ENCODE data around the gene MYL5.

MYL5 gene

DNA sequence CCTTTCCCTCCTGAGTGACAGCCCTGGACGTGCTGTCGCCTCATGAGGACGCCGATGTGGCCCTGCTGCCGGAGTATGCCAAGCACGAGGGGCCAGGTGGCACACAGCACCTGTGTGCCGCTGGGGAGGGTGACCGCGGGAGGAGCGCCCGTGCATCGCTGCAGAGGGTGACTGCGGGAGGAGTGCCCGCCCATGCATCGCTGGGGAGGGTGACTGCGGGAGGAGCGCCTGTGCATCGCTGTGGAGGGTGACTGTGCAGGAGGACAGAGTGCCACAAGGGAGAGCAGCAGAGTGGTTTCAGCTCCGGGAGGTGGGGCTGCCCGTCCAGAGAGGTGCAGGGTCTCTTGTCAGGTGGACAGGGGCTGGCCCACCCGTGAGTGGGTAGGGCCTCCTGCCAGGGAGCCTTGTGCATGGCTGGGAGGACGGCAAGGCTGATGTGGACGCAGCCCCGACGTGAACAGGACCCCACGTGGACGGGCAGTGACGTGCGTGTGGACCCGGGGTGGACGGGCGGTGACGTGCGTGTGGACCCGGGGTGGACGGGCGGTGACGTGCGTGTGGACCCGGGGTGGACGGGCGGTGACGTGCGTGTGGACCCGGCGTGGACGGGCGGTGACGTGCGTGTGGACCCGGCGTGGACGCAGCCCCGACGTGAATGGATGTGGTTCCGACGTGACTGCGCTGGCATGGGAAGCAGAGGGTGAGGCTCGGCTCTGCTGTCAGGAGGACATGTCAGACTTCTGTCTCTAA is 45.9 kb downstream of the MYL5 start:
- no peak for DNase-seq
- H3K27me3 Mint-ChIP-seq: no peaks in the 10 kb centered on the region
- H3K4me3 Mint-ChIP-seq: no peak overlapping the region
- H3K36me3 Mint-ChIP-seq: peaks cover 35% of the 10 kb centered on the region
- H3K9me3 Mint-ChIP-seq: peaks cover 9% of the 10 kb centered on the region
- CTCF ChIA-PET: no interaction called here
- no peaks in the 10 kb centered on the region for H3K4me1 Mint-ChIP-seq
- no peak overlapping the region for H3K27ac Mint-ChIP-seq

DNA sequence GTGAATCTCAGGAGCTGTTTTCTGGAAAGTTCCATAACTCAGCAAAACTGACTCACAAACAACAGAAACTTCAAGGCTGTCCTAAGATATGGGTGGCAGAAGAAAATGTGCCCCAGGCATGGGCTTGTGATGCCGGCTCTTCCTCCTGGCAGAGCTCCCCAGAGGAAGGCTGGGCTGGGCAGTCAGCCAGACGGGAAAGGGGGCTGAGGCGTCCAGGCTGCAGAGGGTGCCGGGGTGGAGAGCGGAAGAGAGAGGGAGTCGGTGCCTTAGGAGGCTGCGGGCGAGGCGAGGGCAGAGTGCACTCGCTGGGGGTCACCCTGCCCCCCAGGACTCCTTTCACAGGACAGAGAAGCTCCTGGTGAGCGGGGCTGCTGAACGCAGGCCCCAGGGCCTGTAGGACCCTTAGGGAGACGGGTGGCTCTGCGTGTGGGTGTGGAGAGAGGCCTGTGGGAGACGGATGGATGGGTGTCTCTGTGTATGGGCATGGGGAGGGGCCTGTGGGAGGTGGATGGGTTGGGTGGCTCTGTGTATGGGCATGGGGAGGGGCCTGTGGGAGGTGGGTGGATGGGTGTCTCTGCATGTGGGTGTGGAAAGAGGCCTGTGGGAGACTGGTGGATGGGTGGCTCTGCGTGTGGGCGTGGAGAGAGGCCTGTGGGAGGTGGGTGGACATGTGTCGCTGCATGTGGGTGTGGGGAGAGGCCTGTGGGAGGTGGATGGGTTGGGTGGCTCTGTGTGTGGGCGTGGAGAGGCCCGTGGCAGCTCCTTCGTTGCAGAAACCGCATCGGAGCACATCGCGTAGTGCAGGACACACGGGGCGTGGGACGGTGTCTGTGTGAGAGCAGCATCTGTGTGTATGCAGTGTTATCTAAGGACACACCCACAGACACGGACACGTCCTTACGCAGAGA is 47.2 kb downstream of the MYL5 start:
- no peaks in the 10 kb centered on the region for H3K4me1 Mint-ChIP-seq
- no peak for DNase-seq
- H3K36me3 Mint-ChIP-seq: peaks cover 35% of the 10 kb centered on the region
- H3K9me3 Mint-ChIP-seq: peaks cover 9% of the 10 kb centered on the region
- H3K4me3 Mint-ChIP-seq: no peak overlapping the region
- CTCF ChIA-PET: no interaction called here
- H3K27ac Mint-ChIP-seq: no peak overlapping the region
- H3K27me3 Mint-ChIP-seq: no peaks in the 10 kb centered on the region

DNA sequence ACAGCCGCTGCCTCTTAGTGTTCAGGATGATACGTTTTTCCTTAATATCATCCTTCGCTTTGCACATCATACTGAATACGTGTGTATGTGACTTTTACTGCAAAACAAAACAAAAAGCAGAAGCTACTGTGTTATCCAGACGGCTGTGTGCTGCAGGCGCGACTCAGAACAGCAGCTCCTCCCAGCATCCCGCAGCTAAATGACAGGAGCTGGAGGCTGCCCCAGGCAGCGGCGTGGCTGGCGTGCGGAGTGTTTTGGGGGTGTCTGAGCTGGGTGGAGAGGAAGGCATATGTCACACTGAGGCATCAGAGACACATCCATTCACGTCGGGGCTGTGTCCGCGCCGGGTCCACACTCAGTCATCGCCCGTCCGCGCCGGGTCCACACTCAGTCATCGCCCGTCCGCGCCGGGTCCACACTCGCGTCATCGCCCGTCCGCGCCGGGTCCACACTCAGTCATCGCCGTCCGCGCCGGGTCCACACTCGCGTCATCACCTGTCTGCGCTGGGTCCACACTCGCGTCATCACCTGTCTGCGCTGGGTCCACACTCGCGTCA is 47.9 kb downstream of the MYL5 start:
- DNase-seq: no peak
- Mint-ChIP-seq H3K36me3 (peaks cover 37% of the 10 kb centered on the region), H3K27ac (no peak overlapping the region), H3K27me3 (no peaks in the 10 kb centered on the region), H3K4me1 (no peaks in the 10 kb centered on the region), H3K9me3 (peaks cover 9% of the 10 kb centered on the region), H3K4me3 (no peak overlapping the region)
- CTCF ChIA-PET: no interaction called here

DNA sequence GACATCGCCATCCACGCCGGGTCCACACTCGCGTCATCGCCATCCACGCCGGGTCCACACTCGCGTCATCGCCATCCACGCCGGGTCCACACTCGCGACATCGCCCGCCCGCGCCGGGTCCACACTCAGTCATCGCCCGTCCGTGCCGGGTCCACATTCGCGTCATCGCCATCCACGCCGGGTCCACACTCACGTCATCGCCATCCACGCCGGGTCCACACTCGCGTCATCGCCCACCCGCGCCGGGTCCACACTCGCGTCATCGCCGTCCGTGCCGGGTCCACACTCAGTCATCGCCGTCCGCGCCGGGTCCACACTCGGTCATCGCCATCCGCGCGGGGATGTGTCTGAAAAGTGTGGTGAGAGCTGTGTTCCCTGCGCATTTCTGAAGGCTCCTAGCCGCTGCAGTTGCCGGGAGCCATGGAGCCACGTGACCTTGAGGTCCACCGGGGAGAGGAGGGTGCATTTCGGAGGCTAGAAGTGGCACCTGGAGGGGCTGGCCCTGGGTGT is 48.6 kb downstream of the MYL5 start:
- Mint-ChIP-seq H3K4me3 (no peak overlapping the region), H3K4me1 (no peaks in the 10 kb centered on the region), H3K27me3 (no peaks in the 10 kb centered on the region), H3K36me3 (peaks cover 37% of the 10 kb centered on the region), H3K27ac (no peak overlapping the region), H3K9me3 (peaks cover 9% of the 10 kb centered on the region)
- CTCF ChIA-PET: no interaction called here
- DNase-seq: no peak

DNA sequence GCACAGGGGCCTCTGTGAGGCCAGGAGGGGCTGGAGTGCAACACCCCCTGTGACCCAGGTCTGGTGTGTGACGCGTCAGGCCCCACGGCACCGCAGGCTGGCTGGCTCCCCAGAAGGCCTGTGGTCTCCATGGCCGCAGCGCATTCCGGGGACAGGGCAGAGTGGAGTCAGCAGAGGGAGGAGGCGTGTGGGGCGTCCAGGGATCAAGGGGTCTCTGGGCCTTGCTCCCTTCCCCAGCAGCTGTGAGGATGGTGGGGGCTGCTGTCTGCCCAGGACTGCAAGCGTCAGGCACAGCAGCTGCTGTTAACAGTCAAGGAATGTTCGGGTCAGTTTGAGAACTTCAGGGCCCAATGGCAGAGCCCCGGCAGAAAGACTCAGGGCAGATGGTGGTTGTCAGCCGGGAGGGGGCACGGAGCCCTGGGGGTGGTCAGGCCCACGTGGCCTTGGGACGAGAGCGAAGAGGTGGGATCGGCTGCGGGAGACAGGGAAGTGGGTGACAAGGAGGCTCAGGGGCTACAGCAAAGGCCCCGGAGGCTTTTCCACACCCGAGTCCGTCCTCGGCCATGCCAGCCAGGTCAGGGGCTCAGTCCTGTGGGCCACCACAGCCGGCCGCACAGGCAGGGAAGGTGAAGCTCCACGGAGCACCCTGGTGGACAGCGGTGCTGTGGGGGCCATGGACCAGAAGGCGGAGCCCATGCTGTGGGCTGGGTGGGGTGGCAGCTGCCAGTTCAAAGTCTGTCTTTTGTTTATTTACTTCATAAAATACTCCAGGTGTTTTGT is 49.6 kb downstream of the MYL5 start:
- no peaks in the 10 kb centered on the region for H3K4me1 Mint-ChIP-seq
- H3K9me3 Mint-ChIP-seq: peaks cover 9% of the 10 kb centered on the region
- H3K36me3 Mint-ChIP-seq: peaks cover 37% of the 10 kb centered on the region
- H3K27me3 Mint-ChIP-seq: no peaks in the 10 kb centered on the region
- CTCF ChIA-PET: no interaction called here
- no peak overlapping the region for H3K27ac Mint-ChIP-seq
- no peak overlapping the region for H3K4me3 Mint-ChIP-seq
- no peak for DNase-seq

DNA sequence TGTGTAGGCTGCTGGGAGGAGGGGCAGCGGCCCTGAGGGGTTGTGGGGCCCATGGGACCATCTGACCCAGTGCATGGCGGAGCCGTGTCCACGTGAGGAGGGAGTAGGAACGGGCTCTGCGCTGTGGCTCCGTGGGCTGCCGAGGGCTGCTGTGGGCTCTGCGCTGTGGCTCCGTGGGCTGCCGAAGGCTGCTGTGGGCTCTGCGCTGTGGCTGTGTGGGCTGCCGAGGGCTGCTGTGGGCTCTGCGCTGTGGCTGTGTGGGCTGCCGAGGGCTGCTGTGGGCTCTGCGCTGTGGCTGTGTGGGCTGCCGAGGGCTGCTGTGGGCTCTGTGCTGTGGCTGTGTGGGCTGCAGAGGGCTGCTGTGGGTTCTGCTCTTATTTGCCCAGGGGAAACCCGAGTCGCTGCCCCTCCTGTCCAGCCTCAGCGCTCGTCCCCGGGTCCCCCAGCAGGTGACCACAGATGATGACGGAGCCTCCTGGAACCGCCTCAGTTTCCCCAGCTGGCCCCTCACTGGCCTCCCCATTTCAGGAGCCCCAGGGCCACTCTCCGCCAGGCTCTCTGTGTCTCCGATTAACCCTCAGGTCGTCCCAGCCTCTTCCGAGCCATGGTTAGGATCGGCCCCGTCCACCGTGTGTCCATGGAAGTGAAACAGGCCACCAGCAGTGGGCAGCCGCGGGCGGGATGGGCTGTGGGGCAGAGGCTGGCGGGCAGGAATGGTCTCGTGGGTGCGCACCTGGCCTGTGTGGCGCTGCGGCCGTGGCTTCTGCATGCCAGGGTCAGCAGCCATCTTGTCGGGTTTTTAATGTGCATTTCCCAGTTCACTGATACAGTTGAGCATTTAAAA is 51.3 kb downstream of the MYL5 start:
- Mint-ChIP-seq H3K4me1 (no peaks in the 10 kb centered on the region), H3K27me3 (no peaks in the 10 kb centered on the region), H3K36me3 (peaks cover 35% of the 10 kb centered on the region), H3K9me3 (peaks cover 4% of the 10 kb centered on the region), H3K4me3 (no peak overlapping the region), H3K27ac (no peak overlapping the region)
- DNase-seq: no peak
- CTCF ChIA-PET: no interaction called here

DNA sequence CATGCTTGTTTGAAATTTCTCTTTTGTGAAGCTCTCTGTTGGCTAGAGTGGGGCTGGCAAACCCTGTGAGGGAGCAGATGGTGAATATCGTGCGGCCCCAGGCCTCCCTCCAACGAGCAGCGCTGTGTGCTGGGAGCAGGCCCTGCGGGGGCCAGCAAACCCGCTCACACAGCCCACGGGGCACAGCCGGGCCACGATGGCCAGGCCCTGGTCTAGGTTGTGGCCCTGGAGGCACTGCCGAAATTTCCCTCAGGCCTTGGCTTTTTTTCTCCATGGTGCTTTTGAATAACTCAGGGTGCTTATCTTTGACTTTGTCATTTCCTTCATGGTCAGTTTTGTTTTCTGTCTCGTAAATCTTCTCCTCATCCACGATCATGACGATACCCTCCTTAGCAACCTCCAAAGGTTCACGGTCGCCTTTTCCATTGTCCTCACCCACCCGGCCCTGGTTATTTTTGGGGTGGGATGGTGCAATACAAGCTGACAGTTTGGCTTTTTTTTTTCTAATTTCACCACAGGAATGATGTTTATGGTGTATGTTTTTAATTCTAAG is 52.0 kb downstream of the MYL5 start:
- Mint-ChIP-seq H3K4me1 (no peaks in the 10 kb centered on the region), H3K9me3 (peaks cover 4% of the 10 kb centered on the region), H3K36me3 (peaks cover 33% of the 10 kb centered on the region), H3K27ac (no peak overlapping the region), H3K27me3 (no peaks in the 10 kb centered on the region), H3K4me3 (no peak overlapping the region)
- CTCF ChIA-PET: no interaction called here
- DNase-seq: no peak

DNA sequence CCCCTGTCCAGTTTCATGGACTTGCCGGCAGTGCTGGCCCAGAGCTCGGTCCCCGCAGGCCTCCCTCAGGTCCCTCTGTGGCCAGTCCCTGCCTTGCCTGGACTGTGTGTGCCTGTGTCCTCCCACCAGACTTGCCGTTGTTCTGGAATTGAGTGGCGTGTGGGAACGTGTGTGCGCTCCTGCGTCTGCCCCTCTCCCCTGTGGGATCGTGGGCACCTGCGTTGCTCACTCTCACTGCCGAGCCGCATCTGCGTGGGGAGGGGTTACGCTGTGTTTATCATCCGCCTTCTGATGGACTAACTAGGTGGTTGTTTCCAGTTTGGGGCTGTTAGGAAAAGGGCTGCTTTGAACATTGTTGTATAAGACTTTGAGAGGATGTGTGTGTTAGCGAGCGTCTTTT is 52.5 kb downstream of the MYL5 start:
- CTCF ChIA-PET: no interaction called here
- Mint-ChIP-seq H3K36me3 (peaks cover 28% of the 10 kb centered on the region), H3K4me1 (no peaks in the 10 kb centered on the region), H3K27ac (no peak overlapping the region), H3K4me3 (no peak overlapping the region), H3K27me3 (no peaks in the 10 kb centered on the region), H3K9me3 (no peaks in the 10 kb centered on the region)
- DNase-seq: no peak

DNA sequence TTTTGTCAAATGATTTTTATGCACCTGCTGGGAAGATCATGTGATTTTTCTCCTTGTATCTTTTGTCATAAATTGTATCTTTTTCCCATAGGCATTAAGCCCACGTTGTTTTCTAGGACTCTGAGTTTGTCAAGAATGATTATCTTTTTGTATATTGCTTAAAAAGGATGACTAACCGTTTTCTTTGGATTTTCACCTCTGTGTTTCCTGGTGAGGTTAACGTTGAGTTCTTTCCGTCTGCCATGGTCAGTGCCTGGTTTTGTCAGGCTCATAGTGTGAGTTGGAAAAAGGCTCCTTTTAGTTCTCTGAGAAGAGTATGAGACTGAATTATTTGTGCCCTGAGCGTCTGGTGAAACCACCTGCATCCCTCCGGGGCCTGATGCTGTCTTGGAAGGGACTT is 53.2 kb downstream of the MYL5 start:
- Mint-ChIP-seq H3K4me1 (no peaks in the 10 kb centered on the region), H3K9me3 (no peaks in the 10 kb centered on the region), H3K27me3 (no peaks in the 10 kb centered on the region), H3K4me3 (no peak overlapping the region), H3K27ac (no peak overlapping the region), H3K36me3 (peaks cover 23% of the 10 kb centered on the region)
- CTCF ChIA-PET: no interaction called here
- DNase-seq: no peak

DNA sequence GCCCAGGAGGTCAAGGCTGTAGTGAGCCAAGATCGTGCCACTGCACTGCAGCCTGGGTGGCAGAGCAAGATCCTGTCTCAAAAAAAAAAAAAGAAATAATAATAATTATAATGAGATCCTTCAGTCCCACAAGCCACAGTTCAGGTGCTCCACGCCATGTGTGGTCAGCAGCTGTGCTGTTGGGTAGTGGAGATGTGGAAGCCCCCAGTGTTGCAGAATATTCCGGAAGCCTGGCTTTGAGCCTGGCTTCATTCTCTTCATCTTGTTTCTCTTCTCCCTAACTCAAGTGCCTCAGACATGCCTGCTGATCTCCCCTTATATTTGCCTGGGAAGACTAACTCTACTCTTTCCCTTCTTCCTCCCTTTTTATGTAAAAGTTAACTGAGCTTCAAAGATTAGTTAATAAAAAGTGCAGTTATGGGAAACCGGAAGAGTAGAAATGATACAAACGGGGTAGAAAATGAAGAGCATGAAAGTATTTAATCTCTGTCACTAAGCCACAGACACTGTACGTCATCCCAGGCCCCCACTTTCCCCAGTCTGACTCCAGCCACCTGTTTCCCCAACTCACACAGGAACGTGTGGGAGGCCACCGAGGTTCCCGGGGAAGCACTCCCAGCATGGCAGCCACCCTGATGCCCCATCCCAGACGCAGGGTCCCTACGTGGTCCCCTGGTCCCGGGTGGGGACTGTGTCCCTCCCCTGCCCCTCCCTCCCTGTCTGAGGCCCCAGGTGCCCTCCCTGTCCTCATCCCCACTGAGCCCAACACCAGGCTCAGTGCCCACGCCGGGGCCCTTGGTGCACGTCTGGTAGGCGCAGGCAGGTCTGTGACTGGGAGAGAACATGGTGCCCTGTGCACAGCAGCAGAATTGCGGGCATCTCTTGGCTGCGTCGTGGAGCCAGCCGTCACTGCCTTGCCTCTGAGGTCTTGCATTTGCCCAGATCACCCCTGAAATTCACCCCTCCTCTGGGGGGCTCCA is 55.3 kb downstream of the MYL5 start:
- no peak for DNase-seq
- Mint-ChIP-seq H3K27me3 (no peaks in the 10 kb centered on the region), H3K36me3 (peaks cover 27% of the 10 kb centered on the region), H3K9me3 (no peaks in the 10 kb centered on the region), H3K4me3 (no peak overlapping the region), H3K4me1 (no peaks in the 10 kb centered on the region), H3K27ac (no peak overlapping the region)
- CTCF ChIA-PET: interaction anchor here (1.6 kb wide), 1 partner anchor 11 kb away, joined by 5 read pairs; no protein-coding TSS in a partner anchor

DNA sequence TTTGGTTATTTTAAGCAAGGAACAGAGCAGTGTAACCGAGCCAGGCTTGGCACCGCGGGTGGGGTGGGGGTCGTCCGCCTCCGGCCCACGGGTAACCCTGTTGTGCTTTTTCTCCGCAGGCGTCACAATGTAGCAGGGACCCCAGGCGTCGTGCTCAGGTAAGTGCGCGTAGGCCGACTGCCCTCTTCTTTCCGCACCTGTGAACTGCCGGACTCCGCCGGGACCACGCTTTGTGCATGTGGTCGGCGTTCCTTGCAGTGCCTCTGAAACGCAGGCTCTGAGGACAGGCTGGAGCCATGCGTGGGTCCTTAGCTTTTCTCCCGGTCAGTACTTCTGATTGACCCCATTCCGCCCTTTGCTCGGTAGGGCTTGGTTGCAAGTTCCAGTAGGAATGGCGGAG is 56.2 kb downstream of the MYL5 start:
- peaks cover 35% of the 10 kb centered on the region for H3K36me3 Mint-ChIP-seq
- CTCF ChIA-PET: no interaction called here

More for the DNA sequence above, 56.2 kb downstream of the MYL5 start:
- H3K27me3 Mint-ChIP-seq: no peaks in the 10 kb centered on the region
- no peak overlapping the region for H3K4me3 Mint-ChIP-seq
- H3K4me1 Mint-ChIP-seq: no peaks in the 10 kb centered on the region
- no peak for DNase-seq
- H3K27ac Mint-ChIP-seq: no peak overlapping the region
- H3K9me3 Mint-ChIP-seq: no peaks in the 10 kb centered on the region
